Lower lobe of right lung (tissue), 2 donors: ENCODE measurements around the gene CUX1. TPM values are rescaled to one million over a fixed set of nuclear protein-coding genes. Genes with fewer than 3 reads are reported as not detected.

ENCODE experiments used
- ATAC-seq, 2 donors: fragments of 200-7000 bp; cut with Tn5 transposase; one replicate each; pipeline ENCODE4 v1.9.1; 2020 to 2022; ENCODE audit warnings: mild to moderate bottlenecking in 2 of 2, moderate library complexity in 2 of 2
- DNase-seq: peaks from one replicate; pipeline ENCODE4 v3.0.0-alpha.2; 2020
- H3K27ac ChIP-seq: fragments of 200-600 bp; one replicate; pipeline ENCODE4 v1.8.0; 2022
- H3K27me3 ChIP-seq: fragments of 200-600 bp; one replicate; pipeline ENCODE4 v1.8.0; 2022; ENCODE audit warnings: low read depth
- H3K36me3 ChIP-seq: fragments of 200-600 bp; one replicate; pipeline ENCODE4 v1.8.0; 2022; ENCODE audit warnings: mild to moderate bottlenecking
- H3K4me1 ChIP-seq: fragments of 200-600 bp; one replicate; pipeline ENCODE4 v1.8.0; 2022
- H3K4me3 ChIP-seq: fragments of 200-600 bp; one replicate; pipeline ENCODE4 v1.8.0; 2022; ENCODE audit warnings: mild to moderate bottlenecking
- H3K9me3 ChIP-seq: fragments of 200-600 bp; one replicate; pipeline ENCODE4 v1.8.0; 2022
- CTCF ChIP-seq: fragments of 200-600 bp; IDR thresholded peaks from one replicate; pipeline ENCODE4 v1.8.0; 2022; ENCODE audit warnings: antibody characterized with exemption, mild to moderate bottlenecking
- intact Hi-C: fragments of 100-400 bp; cut with DNase I; formaldehyde crosslinking; loops from one replicate; pipeline ENCODE4 v1.11.0; 2022
- total RNA-seq: library from RNA; stranded (reverse); fragmentation: NEBNext Ultra II Directional; extraction: Animal tissue kit (Norgen Biotek cat#: 25700); gene quantifications from one replicate; pipeline ENCODE4 v1.2.1, GENCODE V29; 2021
- donor health status: DM: no; HTN: yes; CAD: no; lungs with severe emphysema.

CUX1 gene
- total RNA-seq, 1 donor from 2014 or later: 118 TPM

- Histone ChIP-seq H3K27me3 (no peaks in the 10 kb centered on the region), H3K36me3 (no peaks in the 10 kb centered on the region), H3K27ac (no peak overlapping the region), H3K4me3 (no peak overlapping the region), H3K9me3 (no peaks in the 10 kb centered on the region), H3K4me1 (no peaks in the 10 kb centered on the region)
- intact Hi-C loops: no loop called here
- DNase-seq (no peak), ATAC-seq (peak; percentile 38 to 64)
- no peak for TF ChIP-seq CTCF
These were observed 195.6 kb downstream of the CUX1 start for GRCh38 chr7:102012941-102013461.

DNA sequence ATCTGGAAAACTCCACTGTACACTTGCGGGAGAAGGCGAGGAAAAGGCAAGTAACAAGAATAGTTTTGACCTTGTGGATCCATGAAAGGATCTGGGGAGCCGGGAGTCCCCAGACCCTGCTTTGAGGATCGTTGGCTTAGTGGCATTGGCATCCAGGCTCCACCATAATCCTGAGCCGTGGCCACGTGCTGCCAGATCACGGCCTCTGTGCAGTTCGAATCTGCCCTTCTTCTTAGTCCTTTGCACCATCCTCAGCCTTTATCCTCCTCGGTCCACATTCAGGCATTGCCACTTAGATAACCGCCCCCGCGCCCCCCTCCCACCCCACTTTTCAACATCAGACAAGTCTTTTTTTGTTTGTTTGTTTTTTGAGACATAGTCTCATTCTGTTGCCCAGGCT is 201.4 kb downstream of the CUX1 start:
- H3K36me3 ChIP-seq: peaks cover 4% of the 10 kb centered on the region
- no peaks in the 10 kb centered on the region for H3K9me3 ChIP-seq
- no peaks in the 10 kb centered on the region for H3K4me1 ChIP-seq
- DNase-seq (no peak), ATAC-seq (no peak)
- no peak overlapping the region for H3K27ac ChIP-seq
- no peak overlapping the region for H3K4me3 ChIP-seq
- no peaks in the 10 kb centered on the region for H3K27me3 ChIP-seq
- no peak for TF ChIP-seq CTCF
- intact Hi-C loops: no loop called here

- no peak for TF ChIP-seq CTCF
- H3K9me3 ChIP-seq: no peaks in the 10 kb centered on the region
- H3K27me3 ChIP-seq: no peaks in the 10 kb centered on the region
- H3K36me3 ChIP-seq: peaks cover 4% of the 10 kb centered on the region
- intact Hi-C loops: no loop called here
- no peak overlapping the region for H3K4me3 ChIP-seq
- no peak overlapping the region for H3K27ac ChIP-seq
- no peak for DNase-seq
- ATAC-seq: no peak
- H3K4me1 ChIP-seq: no peaks in the 10 kb centered on the region
These were observed 202.0 kb downstream of the CUX1 start for GRCh38 chr7:102019461-102019860.

DNA sequence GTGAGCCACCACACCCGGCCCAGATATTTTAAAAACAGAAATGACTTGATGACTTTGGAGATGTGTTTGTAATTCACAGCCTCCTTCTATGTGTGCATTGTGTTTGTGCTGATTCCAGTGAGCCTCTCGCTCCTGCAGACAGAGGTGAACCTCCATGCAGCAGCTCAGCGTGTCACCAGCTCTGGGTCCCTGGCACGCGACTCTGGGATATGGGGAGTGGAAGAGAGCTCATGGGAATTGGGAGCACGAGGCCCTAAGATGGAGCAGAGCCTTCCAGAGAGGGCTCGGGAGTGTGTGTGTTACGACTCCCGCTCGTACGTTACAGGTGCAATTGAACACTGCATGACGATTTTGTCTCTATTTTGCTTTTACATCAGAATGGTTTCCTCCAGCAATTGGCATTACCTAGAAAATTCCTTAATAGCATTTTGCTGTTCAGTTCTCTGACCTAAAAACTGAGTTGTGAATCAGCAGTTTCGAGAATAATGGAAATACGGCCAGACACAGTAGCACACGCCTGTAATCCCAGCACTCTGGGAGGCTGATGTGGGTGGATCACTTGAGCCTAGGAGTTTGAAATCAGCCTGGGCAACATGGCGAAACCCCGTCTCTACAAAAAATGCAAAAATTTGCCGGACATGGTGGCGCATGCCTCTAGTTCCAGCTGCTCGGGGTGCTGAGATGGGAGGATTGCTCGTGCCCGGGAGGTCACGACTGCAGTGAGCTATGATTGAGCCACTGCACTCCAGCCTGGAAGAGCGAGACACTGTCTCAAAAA is 204.6 kb downstream of the CUX1 start:
- Histone ChIP-seq H3K36me3 (peaks cover 4% of the 10 kb centered on the region), H3K9me3 (no peaks in the 10 kb centered on the region), H3K27ac (no peak overlapping the region), H3K4me1 (no peaks in the 10 kb centered on the region), H3K4me3 (no peak overlapping the region), H3K27me3 (no peaks in the 10 kb centered on the region)
- no peak for TF ChIP-seq CTCF
- intact Hi-C loops: no loop called here
- DNase-seq (peak; percentile 3), ATAC-seq (no peak)

- intact Hi-C loops: no loop called here
- Histone ChIP-seq H3K4me3 (no peak overlapping the region), H3K27me3 (no peaks in the 10 kb centered on the region), H3K36me3 (peaks cover 16% of the 10 kb centered on the region), H3K4me1 (no peaks in the 10 kb centered on the region), H3K9me3 (no peaks in the 10 kb centered on the region), H3K27ac (no peak overlapping the region)
- DNase-seq (peak; percentile 36), ATAC-seq (no peak)
- TF ChIP-seq CTCF: no peak
These were observed 206.8 kb downstream of the CUX1 start for GRCh38 chr7:102024005-102024768.
